Cortex of kidney (tissue), 1 donor: ENCODE data around the gene SRD5A2.

Experiments
- DNase-seq: peaks from one replicate; lab custom pipeline; 2025; lab: John Stamatoyannopoulos, UW

The SRD5A2 gene

GRCh38 chr2:31580321-31581117 is at the start of gene SRD5A2:
SRD5A2 (minus strand) TSS chr2:31580938; CDS start chr2:31580900, 38 bp downstream.
- DNase-seq: no peak

- DNase-seq: no peak
These were observed 25.8 kb upstream of the SRD5A2 start for GRCh38 chr2:31606509-31606908.

GRCh38 chr2:31598694-31599093 is 18.0 kb upstream of the SRD5A2 start:
- no peak for DNase-seq

GRCh38 chr2:31586230-31586629 is 5.5 kb upstream of the SRD5A2 start:
- no peak for DNase-seq

GRCh38 chr2:31581124-31581795 is 522 bp upstream of the SRD5A2 start:
- no peak for DNase-seq

DNA sequence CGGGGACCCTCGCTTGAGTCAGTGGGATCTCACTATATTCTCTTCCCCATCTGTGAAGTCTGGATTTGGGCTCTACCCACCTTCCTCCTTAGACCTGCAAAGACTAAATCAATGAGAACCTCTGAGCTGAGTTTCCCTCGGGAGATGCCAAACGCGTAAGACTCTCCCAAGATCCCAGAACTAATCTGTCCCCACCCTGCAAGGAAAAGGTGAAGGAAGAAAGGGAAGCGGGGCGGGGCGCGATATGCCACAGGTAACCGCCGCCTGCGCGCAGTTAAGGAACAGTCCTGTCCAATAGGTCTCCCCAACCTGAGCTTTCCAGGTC is 780 bp downstream of the SRD5A2 start:
- DNase-seq: no peak

GRCh38 chr2:31578316-31578715 is 2.4 kb downstream of the SRD5A2 start:
- no peak for DNase-seq

- no peak for DNase-seq
These were observed 3.6 kb downstream of the SRD5A2 start for GRCh38 chr2:31577143-31577542.

GRCh38 chr2:31568585-31569201 is 12.0 kb downstream of the SRD5A2 start:
- no peak for DNase-seq

GRCh38 chr2:31567679-31568078 is 13.1 kb downstream of the SRD5A2 start:
- DNase-seq: no peak

- DNase-seq: no peak
These were observed 17.4 kb downstream of the SRD5A2 start for GRCh38 chr2:31563273-31563839.

DNA sequence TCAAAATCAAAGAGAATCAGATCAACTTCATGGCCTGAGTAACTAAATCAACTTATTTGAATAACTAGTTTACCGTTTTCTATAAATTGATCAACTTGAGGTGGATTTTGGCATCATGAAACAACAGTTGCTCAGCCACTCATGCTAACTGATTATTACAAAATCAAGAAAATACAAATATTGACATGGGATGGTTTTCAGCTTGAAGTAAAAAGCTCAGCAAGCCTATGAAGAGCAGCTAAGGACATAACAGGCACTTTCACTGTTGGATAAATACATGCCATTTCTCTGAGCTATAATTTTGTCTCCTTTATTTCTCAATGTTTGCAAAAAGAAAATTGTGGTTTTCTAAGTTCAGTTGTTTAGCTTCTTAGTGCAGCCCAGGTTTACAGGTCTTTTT is 18.9 kb downstream of the SRD5A2 start:
- no peak for DNase-seq

DNA sequence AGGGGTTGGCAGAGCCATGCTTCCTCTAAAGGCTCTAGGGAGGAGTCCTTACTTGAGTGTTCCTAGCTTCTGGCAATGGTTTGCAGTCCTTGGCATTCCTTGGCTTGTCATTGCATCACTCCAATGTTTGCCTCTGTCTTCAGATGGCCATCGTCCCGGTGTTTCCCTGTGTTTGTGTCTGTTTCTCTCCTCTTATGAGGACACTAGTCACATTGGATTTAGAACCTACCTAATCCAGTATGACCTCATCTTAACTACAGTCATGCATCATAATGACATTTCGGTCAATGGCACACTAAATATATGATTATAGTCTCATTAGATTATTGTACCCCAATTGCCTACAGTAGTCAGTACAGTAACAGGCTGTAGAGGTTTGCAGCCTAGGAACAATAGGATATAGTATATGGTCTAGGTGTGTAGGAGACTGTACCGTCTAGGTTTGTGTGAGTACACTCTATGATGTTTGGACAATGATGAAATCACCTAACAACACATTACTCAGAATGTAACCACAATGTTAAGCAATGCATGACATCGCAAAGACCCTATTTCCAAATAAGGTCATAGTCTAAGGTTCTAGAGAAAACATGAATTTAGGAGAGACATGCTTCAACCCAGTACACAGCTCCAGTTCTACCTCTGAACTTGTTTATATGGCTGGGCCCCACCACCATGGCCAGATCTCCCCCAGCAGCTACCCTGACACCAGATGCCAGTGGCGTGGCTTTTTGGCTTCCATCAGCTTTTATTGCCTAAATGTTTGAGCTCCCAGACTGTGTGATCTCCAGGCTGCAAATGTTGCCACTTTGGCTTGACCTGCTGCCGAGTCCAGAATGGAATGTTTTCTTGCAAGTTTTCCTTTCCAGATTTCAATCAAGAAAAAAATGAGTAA is 22.1 kb downstream of the SRD5A2 start:
- DNase-seq: no peak

DNA sequence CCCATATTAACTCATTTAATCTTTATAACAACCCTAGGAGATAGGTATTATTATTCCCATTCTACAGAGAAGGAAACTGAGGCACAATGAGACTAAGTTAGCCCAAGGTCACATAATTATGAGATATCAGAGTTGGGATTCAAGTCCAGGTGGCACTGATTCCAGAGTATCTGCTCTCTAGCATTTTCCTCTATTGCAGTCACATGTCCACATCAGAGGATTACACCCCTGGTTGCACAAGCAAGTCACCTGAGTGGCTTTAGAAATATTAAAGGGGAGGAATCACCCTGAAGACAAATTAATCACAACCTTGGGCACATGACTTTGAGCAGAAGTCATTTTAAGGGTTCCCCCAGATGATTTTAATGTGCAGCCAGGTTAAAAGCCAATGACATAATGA is 23.8 kb downstream of the SRD5A2 start:
- no peak for DNase-seq

GRCh38 chr2:31555967-31556706 is 24.6 kb downstream of the SRD5A2 start:
- no peak for DNase-seq

- no peak for DNase-seq
These were observed 27.4 kb downstream of the SRD5A2 start for GRCh38 chr2:31553362-31553761.

- DNase-seq: no peak
These were observed 33.3 kb downstream of the SRD5A2 start for GRCh38 chr2:31547485-31547884.

DNA sequence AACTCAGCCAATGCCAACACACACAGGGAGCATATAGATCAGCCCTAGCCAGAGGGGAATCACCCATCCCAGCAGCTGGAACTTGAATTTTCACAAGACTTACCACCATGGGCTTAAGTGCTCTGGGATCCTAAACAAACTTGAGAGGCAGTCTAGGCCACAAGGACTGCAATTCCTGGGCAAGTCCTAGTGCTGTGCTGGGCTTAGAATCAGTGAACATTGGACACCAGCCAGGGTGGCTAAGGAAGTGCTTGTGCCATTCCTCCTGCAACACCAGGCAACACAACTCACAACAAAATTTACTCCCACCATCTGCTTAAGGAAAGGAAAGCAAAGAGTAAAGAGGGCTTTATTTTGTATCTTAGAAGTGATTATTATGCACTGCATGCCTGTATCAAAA is 38.9 kb downstream of the SRD5A2 start:
- DNase-seq: no peak

GRCh38 chr2:31539505-31539904 is 41.2 kb downstream of the SRD5A2 start:
- no peak for DNase-seq

GRCh38 chr2:31535768-31536167 is 45.0 kb downstream of the SRD5A2 start:
- no peak for DNase-seq

DNA sequence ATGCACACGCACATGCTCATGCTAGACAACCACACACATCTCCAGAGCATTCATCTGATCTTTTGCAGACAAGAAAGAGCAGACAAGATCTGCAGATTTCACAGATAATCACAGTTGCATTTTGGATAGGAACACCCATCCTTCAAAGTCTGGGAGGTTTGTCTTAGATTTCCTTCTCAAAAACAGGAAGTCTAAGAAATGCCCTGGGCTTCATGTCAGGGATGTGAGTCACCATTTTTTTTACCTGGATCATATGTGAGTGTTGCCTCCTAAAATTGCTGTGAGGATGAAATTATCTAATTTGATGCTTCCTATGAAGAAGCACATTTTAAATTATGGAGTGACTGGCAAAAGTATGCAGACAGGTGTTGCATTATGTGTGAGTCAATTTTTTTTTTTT is 46.1 kb downstream of the SRD5A2 start:
- DNase-seq: no peak
